Activated gamma-delta T cell treated with Interleukin-2 at 50 U/mL for 16 hours (primary cell): ENCODE data around the gene SH3RF2.

Experiments
- DNase-seq: peaks from one replicate; pipeline ENCODE4 v3.0.0-alpha.2; 2020

SH3RF2 gene

GRCh38 chr5:146051678-146052077 is 115.3 kb downstream of the SH3RF2 start:
- DNase-seq = no peak

DNA sequence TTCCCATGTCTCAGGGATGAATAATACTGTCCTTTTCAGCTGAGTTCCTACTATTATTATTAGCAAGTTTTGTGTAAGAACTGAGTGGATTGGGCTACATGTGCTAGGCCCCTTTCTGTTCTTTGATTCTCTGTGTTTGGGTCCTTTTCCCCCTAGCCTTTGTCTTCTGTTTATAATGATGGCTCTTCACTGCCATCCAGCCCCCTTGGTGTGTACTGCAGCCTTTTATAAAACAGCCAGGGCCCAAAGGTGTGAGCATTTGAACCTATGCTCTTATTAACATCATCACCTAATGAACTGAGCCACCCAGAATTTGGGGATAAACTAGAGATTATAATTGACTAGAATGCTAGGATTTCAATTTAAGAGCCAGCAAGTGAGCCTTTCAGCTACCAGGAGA is 116.4 kb downstream of the SH3RF2 start:
- no peak for DNase-seq

GRCh38 chr5:146055432-146055831 is 119.1 kb downstream of the SH3RF2 start:
- no peak for DNase-seq

DNA sequence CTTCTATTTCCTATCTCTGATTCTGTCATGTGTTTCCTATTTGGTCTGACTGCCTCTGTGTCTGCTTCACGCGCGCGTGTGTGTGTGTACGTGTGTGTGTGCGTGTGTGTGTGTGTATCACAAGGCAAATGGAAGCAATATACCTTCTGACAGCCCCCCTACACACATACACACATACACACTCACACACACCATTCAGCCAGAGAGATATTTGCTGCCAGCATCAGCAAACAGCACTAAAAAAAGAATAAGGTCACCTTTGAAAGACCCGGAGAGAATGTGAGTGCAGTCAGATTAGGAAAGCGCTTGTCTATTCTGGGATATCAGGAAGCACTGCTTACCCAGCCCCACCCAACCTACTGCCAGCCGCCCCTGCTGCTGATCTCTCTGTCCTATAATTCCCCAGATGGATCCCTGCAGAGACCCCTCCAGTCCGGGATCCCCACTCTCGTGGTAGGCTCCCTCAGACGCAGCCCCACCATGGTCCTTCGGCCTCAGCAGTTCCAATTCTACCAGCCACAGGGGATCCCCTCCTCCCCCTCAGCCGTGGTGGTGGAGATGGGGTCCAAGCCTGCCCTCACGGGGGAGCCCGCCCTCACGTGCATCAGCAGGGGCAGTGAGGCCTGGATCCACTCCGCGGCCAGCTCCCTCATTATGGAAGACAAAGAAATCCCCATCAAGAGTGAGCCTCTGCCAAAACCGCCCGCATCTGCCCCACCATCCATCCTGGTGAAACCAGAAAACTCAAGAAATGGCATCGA is 123.3 kb downstream of the SH3RF2 start:
- DNase-seq = no peak

DNA sequence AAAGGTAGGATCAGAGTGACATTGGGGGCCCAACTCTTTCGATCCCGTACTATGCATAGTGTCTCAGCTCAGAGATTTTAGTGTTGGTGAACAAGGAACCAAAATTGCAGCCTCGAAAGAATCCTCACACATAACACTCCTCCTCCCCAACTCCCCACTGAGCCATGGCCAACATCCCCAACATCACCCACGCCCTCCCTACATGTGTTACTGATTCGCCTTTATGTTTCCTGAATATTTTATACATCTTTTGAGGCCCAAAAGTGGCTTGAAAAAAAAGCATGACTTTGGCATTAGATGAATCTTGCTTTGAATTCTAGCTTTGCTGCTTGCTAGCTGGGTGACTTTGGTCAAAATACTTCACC is 123.8 kb downstream of the SH3RF2 start:
- DNase-seq = no peak

DNA sequence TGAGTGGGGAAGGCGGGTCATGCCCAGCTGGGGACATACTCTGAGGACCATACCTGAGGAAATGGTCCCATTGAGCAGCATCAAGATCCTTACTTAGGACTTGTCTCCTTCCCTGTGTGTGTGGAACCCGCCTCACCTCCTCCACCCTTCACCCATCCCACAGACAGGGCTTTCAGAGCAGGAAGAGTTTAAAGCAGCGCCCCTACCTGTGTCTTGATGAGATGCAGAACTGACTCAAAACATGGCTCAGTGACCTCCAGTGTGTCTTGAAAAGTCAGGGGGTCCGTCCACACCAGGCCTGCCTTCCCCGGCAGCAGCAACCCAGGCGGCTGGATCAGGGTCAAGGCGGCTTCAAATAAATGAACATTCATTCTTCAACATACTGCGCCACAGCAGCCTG is 130.6 kb downstream of the SH3RF2 start:
- DNase-seq = no peak

DNA sequence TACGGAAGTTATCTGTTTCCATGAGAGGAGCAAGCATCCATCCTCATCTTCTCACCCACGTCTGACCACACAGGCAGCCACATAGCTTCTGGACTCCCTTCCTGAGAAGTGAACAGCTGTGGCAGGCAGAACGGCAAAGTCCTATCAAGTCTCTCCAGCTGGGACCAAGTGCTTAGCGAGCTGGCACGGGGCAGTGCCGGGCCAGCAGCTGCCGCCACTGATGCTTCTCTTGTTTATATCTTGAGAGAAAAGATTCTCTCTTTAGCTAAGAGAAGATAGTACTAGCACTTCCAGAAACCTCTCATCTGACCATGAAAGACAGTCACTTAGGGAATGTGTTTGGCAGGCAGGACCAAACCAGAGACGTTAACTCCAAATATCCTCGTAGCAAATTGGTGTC is 131.8 kb downstream of the SH3RF2 start:
- DNase-seq = no peak

DNA sequence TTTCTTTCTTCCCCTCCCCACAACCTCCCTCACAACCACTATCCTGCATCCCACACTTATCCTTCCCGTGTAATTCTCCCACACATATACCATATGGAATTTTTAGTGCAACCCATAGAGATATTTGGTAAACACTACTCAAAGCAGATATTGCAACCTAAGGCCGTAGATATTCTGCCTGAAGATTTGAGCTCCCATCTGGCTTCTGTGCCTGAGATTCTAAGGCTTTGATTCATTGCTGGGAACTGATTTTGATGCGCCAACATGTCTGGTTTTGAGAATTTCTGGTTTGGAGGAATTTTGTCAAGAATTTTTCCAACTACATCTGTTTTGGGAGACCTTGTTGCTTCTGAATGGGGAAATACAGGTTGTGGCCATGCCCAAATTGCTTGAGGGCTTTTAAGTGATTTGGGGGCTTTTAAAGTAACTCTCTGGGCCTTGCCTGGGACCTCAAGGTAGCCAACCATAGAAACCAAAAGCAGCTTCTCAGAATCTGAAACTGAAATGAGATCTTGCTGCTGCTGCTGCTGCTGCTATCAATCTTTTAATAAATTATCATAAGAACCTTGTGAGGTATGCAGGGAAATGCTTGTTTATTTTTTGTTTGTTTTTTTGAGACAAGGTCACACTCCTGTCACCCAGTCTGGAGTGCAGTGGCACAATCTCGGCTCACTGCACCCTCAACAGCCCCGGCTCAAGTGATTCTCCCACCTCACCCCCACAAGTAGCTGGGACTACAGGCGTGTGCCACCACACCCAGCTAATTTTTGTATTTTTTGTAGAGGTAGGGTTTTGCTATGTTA is 132.8 kb downstream of the SH3RF2 start:
- no peak for DNase-seq

GRCh38 chr5:146069780-146070099 is 133.4 kb downstream of the SH3RF2 start:
- DNase-seq = no peak

DNA sequence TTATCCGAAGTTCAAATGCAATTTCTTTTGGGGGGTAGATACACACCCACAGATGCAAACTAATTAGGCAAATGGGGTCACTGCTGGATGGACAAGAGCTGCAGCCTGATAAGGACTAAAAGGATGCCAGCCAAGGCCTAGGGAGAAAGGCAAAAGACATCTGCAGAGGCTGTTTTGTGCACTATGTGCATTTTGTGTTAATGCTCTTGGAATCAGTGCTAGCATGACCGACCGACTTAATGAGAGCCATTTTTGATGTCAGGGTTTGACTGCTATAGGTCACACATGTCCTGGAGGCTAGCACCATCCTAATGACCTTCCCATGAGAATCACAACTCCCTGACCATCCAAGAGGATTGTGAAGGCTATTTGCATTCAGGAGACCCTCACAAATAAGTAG is 134.4 kb downstream of the SH3RF2 start:
- no peak for DNase-seq

GRCh38 chr5:146071171-146071570 is 134.8 kb downstream of the SH3RF2 start:
- DNase-seq = no peak

DNA sequence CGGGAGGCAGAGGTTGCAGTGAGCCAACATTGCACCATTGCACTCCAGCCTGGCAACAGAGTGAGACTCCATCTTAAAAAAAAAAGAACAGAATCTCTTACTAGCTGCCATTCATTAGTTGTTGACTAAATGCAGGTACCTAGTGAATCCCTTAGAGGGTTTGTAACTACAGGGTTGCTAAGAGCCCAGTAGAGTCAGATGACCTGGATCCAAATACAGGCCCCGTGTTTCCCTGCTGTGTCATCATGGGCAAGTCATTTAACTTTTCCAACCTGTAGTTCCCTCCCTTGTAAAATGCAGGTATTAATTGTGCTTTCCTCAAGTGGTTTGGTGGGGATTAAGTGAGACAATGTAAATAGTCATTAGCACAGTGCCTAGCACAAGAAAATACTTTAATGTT is 136.2 kb downstream of the SH3RF2 start:
- DNase-seq = no peak

DNA sequence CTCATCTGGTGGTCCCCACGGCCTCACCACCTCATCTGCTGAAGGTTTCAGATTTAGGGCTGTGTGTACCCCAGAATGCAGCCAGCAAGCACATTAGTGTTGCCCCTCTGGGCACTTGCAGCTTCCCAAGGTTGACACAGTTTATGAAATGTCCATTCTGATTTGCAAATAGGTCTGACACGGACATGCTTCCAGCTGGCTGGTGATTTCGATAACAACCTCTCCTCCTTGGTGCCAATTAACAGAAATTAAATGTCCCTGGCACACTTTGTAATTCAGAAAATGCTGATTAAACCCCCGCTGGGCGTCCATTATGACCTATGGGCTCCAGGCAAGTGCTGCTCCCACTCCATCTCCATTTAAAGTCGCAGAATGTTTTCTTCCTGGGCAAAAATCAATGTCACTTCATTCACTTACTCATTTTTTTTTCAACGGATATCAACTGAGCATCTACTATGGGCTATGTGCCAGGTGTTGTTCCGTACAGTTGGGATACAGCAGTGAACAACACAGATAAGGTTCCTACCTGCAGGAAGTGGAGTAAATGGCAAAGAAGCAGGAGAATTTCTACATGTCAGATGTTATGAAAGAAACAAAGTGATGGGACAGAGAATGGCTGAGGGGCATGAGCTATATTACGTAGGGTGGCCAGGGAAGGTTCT is 137.0 kb downstream of the SH3RF2 start:
- no peak for DNase-seq

DNA sequence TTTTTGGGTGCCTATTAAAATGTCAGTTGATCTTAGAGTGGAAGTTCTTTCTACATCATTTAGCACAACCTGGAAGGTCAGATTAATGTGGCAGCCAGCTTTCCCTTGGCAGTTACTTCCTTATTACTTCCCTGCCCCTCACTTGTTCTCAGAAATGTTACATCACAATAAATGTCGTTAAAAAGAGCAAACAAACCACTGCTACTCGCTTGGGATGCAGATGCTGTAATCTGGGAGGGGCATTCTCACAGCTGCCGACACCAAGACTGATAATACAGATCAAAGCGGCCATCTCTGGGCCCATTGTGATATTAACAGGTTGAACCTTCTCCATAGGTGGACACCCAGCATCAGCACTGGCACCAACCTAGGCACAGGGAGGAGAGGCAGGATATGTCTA is 139.7 kb downstream of the SH3RF2 start:
- DNase-seq = no peak

GRCh38 chr5:146076455-146076854 is 140.1 kb downstream of the SH3RF2 start:
- DNase-seq = no peak

DNA sequence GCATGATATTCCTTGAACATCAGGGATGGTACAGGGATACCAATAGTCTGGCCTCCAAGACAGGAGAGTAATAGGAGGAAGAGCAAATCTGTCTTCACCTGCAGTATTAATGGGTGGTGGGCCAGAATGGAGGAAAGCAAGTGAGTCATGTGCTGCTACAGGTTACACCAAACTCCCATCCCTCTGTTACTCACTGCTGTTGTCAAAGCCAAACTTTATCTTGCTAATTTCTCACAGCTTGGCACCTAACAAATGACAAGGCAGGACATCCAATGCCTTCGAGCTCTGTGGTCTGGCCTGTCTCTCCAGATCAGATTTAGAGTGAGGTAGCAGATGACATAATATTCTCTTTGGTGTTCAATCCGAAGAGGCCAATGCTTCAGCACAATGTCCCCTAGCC is 142.2 kb downstream of the SH3RF2 start:
- no peak for DNase-seq

DNA sequence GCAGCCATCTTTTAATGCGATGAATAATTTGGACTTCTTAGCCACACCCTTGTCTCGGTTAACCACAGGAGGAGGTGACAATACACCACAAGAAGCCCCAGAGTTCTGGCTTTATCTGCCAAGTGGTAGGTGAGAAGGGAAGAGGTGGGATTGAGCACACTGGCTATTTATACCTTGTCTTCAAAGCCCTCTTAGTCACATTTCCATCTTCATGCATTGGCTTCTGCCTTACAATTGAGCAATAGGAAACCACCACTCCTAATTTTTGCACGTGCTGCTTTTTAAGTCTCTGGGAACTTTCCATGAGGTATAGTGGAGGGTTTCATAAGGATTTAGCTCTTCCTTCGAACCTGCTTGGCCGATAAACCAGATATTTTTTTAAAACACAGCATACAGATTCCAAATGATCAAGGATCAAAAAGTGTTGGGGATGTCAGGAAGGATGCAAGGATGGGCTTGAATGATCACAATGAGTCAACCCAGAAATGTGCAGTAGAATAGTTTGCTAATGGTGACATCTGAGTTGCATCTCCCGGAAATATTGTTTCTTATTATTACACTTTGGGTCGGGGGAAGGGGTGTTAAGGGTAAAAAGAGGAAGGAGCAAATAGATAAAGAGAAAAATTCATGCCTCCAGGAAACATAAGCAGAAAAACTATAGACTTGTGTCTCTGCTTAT is 143.5 kb downstream of the SH3RF2 start:
- no peak for DNase-seq

DNA sequence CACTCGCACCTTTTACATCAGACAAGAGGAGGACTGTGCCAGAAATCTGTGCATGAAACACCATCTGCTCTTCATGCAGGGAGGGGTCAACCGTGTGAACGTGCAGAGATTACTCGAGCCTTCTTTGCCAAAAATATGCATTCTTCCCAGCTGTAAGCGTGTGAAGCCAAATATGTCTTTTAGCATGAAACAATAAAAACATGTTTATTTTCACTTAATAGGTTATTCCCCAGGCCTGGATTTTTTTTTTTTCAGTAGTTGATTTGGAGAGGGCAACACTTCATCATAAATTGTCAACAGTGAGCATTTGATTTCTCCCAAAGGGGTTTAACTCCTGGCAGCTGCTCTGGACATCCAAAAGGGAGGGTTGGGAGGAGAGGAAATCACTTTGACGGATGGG is 145.2 kb downstream of the SH3RF2 start:
- no peak for DNase-seq

DNA sequence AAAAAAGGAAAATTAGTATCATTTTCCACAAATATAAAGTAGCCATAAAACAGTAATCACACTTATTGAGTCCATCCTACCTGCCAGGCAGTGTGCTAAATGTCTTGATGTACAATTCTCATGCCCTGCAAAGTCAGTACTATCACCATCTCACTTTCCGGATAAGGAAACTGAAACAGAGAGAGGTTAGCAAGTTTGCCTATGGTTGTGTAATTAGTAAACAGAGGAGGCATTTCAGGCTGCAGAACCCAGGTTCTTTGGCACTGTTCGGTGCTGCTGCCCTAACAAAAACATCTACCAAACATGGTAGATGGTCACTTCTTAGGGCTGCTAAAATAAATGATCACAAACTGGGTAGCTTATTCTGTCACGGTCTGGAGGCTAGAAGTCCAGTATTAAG is 146.4 kb downstream of the SH3RF2 start:
- no peak for DNase-seq

DNA sequence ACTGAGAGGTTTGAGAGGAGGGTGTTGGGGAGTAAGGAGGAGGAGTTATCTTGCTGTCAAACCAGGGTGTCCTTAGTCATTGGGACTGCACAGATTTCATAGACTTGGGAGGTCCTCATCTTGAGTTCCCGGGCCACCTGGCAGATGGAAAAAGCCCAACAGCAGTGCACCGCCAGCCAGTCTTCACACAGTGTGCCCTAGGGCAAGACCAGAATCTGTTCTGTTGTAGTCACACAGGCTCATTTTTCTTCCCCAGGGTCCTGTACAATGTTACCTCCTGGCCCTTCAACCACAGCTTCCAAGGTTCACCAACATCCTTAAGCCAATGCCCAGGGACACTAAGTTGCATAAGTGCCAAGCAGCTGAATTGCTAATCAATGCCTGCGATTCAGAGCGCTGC is 148.0 kb downstream of the SH3RF2 start:
- DNase-seq = no peak

GRCh38 chr5:146088098-146088497 is 151.7 kb downstream of the SH3RF2 start:
- no peak for DNase-seq

GRCh38 chr5:146089287-146089686 is 152.9 kb downstream of the SH3RF2 start:
- DNase-seq = no peak

GRCh38 chr5:146091881-146092280 is 155.5 kb downstream of the SH3RF2 start:
- DNase-seq = no peak

- no peak for DNase-seq
Observed at GRCh38 chr5:146098047-146098446, 161.7 kb downstream of the SH3RF2 start.
